ENCODE data around the gene CRADD.

The CRADD gene

GRCh38 chr12:93894391-93895088 lies 217.4 kb downstream of the CRADD start:
- TF ChIP-seq ZNF449 (tag by site-specific recombination; IDR thresholded peaks at IDR 0.05) (no peak), ZEB2 (tag by site-specific recombination; IDR thresholded peaks at IDR 0.05) (no peak)
- H3K4me1 ChIP-seq (ENCODE audit: control insufficient read depth, insufficient read depth, low read length) = peaks cover 7% of the 10 kb centered on the region
- no peak overlapping the region for H3K27ac ChIP-seq (ENCODE audit: extremely low read depth, low read depth, low read length)
- POLR2A ChIA-PET = no interaction called here
- no peaks in the 10 kb centered on the region for H3K36me3 ChIP-seq (ENCODE audit: control insufficient read depth in 2 of 2, insufficient read depth in 1 of 2, low read length in 2 of 2)
- CTCF ChIA-PET = interaction anchor here (1.5 kb wide), 1 partner anchor 206 kb away, joined by 3 read pairs; no protein-coding TSS in a partner anchor
- no peaks in the 10 kb centered on the region for H3K9me3 ChIP-seq (ENCODE audit: control insufficient read depth, insufficient read depth, low read depth, low read length)
- H3K4me3 ChIP-seq (ENCODE audit: low read depth, low read length) = no peak overlapping the region

- Histone ChIP-seq H3K4me1 (ENCODE audit: control insufficient read depth, insufficient read depth, low read length) (peaks cover 7% of the 10 kb centered on the region), H3K4me3 (ENCODE audit: low read depth, low read length) (no peak overlapping the region), H3K9me3 (ENCODE audit: control insufficient read depth, insufficient read depth, low read depth, low read length) (no peaks in the 10 kb centered on the region), H3K27ac (ENCODE audit: extremely low read depth, low read depth, low read length) (no peak overlapping the region), H3K36me3 (ENCODE audit: control insufficient read depth in 2 of 2, insufficient read depth in 1 of 2, low read length in 2 of 2) (no peaks in the 10 kb centered on the region)
- POLR2A ChIA-PET = no interaction called here
- TF ChIP-seq SETDB1 (IDR thresholded peaks at IDR 0.05; ENCODE audit: insufficient read length, low read length) (no peak), ZNF645 (tag by site-specific recombination; IDR thresholded peaks at IDR 0.05) (no peak)
- CTCF ChIA-PET = interaction anchor here (1.5 kb wide), 1 partner anchor 206 kb away, joined by 3 read pairs; no protein-coding TSS in a partner anchor
Measured at GRCh38 chr12:93895089-93895445, 217.9 kb downstream of the CRADD start.

- ChIA-PET POLR2A (no interaction called here), CTCF (interaction anchor here (0.6 to 0.7 kb wide), 3 partner anchors 22 to 279 kb away, joined by 3 to 4 read pairs (median 4); no protein-coding TSS in a partner anchor)
- no peak for TF ChIP-seq KLF17 (tag by site-specific recombination; IDR thresholded peaks at IDR 0.05)
- TF ChIP-seq ZNF548 (tag by site-specific recombination; IDR thresholded peaks at IDR 0.05) = no peak
- no peak for TF ChIP-seq TCF7L2 (IDR thresholded peaks at IDR 0.05; ENCODE audit: borderline replicate concordance, low read depth, low read length)
- no peak for TF ChIP-seq ZNF791 (tag by site-specific recombination; IDR thresholded peaks at IDR 0.05)
- no peak for TF ChIP-seq ZNF341 (tag by site-specific recombination; IDR thresholded peaks at IDR 0.05; ENCODE audit: low read depth)
- H3K4me1 ChIP-seq (ENCODE audit: control insufficient read depth, insufficient read depth, low read length) = peaks cover 7% of the 10 kb centered on the region
- H3K27ac ChIP-seq (ENCODE audit: extremely low read depth, low read depth, low read length) = no peak overlapping the region
- H3K4me3 ChIP-seq (ENCODE audit: low read depth, low read length) = no peak overlapping the region
- no peaks in the 10 kb centered on the region for H3K9me3 ChIP-seq (ENCODE audit: control insufficient read depth, insufficient read depth, low read depth, low read length)
- H3K36me3 ChIP-seq (ENCODE audit: control insufficient read depth in 2 of 2, insufficient read depth in 1 of 2, low read length in 2 of 2) = no peaks in the 10 kb centered on the region
Measured at GRCh38 chr12:93896427-93896826, 219.3 kb downstream of the CRADD start.

- CTCF ChIA-PET = no interaction called here
- H3K4me1 ChIP-seq (ENCODE audit: control insufficient read depth, insufficient read depth, low read length) = peaks cover 7% of the 10 kb centered on the region
- no peaks in the 10 kb centered on the region for H3K9me3 ChIP-seq (ENCODE audit: control insufficient read depth, insufficient read depth, low read depth, low read length)
- TF ChIP-seq ZFP69B (tag by site-specific recombination; IDR thresholded peaks at IDR 0.05) (no peak), ZNF280C (tag by site-specific recombination; IDR thresholded peaks at IDR 0.05) (no peak)
- no peaks in the 10 kb centered on the region for H3K36me3 ChIP-seq (ENCODE audit: control insufficient read depth in 2 of 2, insufficient read depth in 1 of 2, low read length in 2 of 2)
- no peak overlapping the region for H3K27ac ChIP-seq (ENCODE audit: extremely low read depth, low read depth, low read length)
- no peak overlapping the region for H3K4me3 ChIP-seq (ENCODE audit: low read depth, low read length)
- POLR2A ChIA-PET = no interaction called here
Measured at GRCh38 chr12:93896952-93897351, 219.8 kb downstream of the CRADD start.

Measured in HEK293 (cell line).